GM19043 (cell line): ENCODE results near the gene HDGF.

Experiments used
- ATAC-seq: cut with Tn5 transposase; IDR thresholded peaks from one replicate; pipeline ENCODE4 v1.9.1; 2021; ENCODE audit warnings: low read depth; ENCODE audit not compliant: unreplicated experiment

HDGF gene

GRCh38 chr1:156747742-156748669 lies 3.5 kb downstream of the HDGF start:
- no peak for ATAC-seq

- no peak for ATAC-seq
These were observed 4.5 kb downstream of the HDGF start for GRCh38 chr1:156746728-156747631.

- no peak for ATAC-seq
These were observed 5.1 kb downstream of the HDGF start for GRCh38 chr1:156746406-156746727.

GRCh38 chr1:156745881-156746280 lies 5.6 kb downstream of the HDGF start:
- no peak for ATAC-seq

GRCh38 chr1:156744786-156745419 lies 6.6 kb downstream of the HDGF start:
- no peak for ATAC-seq

- no peak for ATAC-seq
These were observed 7.1 kb downstream of the HDGF start for GRCh38 chr1:156744344-156744743.

GRCh38 chr1:156743367-156744302 lies 7.8 kb downstream of the HDGF start:
- no peak for ATAC-seq

GRCh38 chr1:156742801-156743200 lies 8.7 kb downstream of the HDGF start:
- no peak for ATAC-seq

- ATAC-seq = no peak
These were observed 9.5 kb downstream of the HDGF start for GRCh38 chr1:156742017-156742416.

GRCh38 chr1:156741481-156741983 lies 9.9 kb downstream of the HDGF start:
- no peak for ATAC-seq

- peak; percentile 78 for ATAC-seq
These were observed 10.6 kb downstream of the HDGF start, which contains the start of gene MRPL24 for GRCh38 chr1:156740741-156741480. Gene MRPL24, minus strand, starts transcription at chr1:156741088. Its CDS starts 2,384 bp downstream, at chr1:156738704.

- no peak for ATAC-seq
These were observed 11.2 kb downstream of the HDGF start for GRCh38 chr1:156740237-156740740.

GRCh38 chr1:156738916-156739315 lies 12.6 kb downstream of the HDGF start:
- ATAC-seq = no peak

- no peak for ATAC-seq
These were observed 13.1 kb downstream of the HDGF start for GRCh38 chr1:156738407-156738806.

- ATAC-seq = no peak
These were observed 17.4 kb downstream of the HDGF start for GRCh38 chr1:156733989-156734584.

- ATAC-seq = peak; percentile 86
These were observed 22.6 kb downstream of the HDGF start, which contains the start of gene ISG20L2 for GRCh38 chr1:156728599-156729462. Gene ISG20L2, minus strand, starts transcription at chr1:156728766. Its CDS starts 1,114 bp downstream, at chr1:156727652.

- ATAC-seq = peak; percentile 48
These were observed 23.4 kb downstream of the HDGF start, which contains the start of gene METTL25B for GRCh38 chr1:156727926-156728598. Gene METTL25B, plus strand, starts transcription at chr1:156728469. Its CDS starts 636 bp downstream, at chr1:156729105.
